Stimulated activated CD4-positive, alpha-beta T cell treated with anti-CD3 and anti-CD28 coated beads, TNF-alpha, amount 100 ng/mL, for 24 hours (primary cell): ENCODE measurements around the gene RFC3.
"Not testable (repeated sequence)": the region's sequence is repeated elsewhere in the genome, so short reads cannot be mapped to it uniquely, and the experiment has no call there.

Experiments used
- DNase-seq, 3 experiments: peaks; one replicate each; pipeline ENCODE4 v3.0.0-alpha.2; 2020; ENCODE audit warnings: low read depth in 3 of 3

Gene RFC3

DNA sequence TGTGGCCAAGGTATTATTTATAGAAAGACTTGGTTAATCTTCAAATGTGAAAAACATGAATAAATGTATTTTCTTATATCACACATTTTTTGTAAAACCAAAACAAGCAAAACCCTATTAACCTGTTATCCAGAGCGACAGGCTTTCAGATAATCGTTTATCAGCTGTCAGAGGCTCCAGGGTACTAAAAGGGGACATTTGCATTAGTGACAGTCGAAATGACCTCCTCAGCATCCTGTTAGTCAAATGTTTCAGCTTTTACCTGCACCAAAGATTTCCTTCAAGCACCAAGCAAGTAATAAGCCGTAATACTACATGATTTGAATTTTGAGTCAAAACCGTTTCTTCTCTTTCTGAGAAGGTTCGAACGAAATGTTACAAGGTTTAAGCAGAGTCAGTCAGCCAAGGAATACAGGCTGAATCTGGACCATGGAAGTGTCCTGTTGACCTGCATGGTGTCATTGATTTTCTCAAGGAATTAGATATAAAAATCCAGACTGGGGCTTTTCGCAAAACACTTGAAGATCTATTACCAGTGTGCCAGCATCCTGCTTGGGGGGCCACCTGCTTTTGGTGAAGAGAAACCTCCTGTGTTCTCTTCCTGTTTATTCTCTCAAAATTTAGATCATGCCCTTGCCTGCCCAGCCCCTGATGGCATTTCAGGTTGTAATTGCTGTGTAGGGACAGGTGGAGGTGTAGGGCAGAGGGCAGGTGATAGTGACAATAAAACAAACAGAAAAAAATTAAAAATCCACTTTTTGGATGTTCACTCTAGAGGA lies 11.3 kb upstream of the RFC3 start:
- no peak for DNase-seq

DNA sequence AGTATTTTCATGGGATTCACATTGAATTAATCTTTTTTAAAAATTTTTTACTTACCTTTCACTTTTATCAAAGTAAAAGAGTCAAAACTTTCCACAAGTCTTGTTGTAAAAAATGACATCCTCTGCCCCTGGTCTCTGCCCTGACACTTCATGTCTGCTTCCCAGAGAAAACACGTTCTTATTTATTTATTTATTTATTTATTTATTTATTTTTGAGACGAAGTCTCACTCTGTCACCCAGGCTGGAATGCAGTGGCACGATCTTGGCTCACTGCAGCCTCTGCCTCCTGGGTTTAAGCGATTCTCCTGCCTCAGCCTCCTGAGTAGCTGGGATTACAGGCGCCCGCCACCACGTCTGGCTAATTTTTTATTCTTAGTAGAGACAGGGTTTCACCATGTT lies 5.1 kb upstream of the RFC3 start:
- DNase-seq = not testable (repeated sequence)

DNA sequence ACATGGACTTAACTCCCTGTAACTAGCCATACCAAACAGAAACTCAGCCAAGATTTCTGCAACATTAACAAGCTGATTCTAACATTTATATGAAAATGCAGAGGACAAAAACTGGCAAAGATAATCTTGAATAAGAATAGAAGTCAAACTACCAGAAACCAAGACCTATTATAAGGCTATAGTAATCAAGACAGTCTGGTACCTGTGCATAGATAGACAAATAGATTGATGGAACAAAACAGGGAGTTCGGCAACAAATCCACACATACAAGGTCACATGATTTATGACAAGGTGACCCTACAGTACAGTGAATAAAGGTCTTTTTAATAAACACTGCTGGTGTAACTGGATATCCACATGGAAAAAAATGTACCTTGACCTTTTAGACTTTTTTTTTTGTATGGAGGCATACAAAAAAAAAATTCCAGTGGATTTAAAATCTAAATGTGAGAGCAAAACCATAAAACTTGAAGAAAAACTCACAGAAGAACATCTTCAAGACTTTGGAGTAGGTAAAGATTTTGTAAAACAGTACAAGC lies 2.9 kb upstream of the RFC3 start:
- DNase-seq = no peak

DNA sequence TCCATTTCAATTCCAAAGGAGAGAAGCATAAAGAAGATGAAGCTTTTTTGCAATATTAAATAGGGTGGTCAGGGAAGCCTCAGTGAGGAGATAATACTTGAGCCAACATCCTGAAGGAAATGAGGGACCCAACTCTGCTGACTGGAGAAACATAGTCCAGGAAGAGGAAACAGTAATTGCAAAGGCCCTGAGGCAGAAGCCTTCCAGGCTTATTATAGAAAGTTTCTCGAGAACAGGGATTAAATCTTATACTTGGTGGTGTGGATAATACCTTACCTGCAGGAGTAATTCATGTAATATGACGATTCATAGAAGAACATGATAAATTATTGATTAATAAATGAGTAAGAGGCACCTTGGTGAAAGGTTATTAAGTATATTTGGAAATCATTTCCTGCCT lies 1.0 kb upstream of the RFC3 start:
- no peak for DNase-seq

DNA sequence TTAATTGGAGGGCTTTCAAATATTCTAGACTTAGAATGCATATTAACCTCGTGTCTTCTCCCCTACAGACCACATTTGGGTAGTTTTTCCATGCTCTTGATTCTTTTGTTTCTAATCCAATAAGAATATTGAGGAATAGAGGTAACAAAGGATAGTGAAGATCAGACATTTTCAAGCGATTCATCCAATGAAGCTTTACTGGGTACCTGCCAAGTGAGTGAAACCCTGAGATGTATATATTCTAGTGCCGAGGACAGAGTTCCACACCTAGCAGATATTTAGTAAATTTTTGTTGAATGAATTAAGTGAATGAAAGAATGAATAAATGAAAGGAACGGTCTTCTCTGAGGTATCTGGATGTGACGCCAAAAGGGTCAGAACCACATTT lies 442 bp upstream of the RFC3 start:
- no peak for DNase-seq

DNA sequence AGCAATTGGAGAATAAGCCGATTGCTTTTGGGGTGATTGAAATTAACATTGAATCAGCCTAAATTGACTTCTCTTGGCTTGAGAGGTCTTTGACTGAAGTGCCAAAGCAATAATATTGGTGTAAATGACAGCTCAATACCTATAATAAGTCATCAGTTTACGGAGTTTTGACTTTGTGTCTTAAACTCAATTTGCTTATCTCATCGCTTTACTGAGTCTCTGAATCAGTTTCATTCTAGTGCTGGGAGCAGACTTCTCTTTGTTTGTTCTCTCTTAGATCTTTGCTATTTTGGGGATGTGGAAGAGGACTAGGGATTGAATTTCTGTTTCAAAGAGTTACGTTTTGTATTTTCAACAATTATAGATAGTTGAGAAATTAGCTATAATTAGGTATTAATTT lies 7.1 kb downstream of the RFC3 start:
- no peak for DNase-seq

DNA sequence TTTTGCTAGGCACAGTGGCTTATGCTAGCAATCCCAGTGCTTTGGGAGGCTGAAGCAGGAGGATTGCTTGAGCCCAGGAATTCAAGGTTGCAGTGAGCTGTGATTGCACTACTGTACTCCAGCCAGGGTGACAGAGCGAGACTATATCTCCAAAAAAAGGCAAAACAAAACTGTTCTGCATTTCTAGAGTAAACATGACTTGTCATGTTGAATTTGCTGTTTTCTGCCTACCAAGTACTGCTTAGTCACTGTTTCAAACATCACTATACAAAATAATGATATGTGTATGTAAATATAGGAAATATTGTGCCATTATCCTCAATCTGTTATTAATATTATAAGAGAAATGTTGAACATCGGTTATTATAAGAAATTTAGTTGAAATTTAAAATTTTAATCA lies 9.2 kb downstream of the RFC3 start:
- no peak for DNase-seq

DNA sequence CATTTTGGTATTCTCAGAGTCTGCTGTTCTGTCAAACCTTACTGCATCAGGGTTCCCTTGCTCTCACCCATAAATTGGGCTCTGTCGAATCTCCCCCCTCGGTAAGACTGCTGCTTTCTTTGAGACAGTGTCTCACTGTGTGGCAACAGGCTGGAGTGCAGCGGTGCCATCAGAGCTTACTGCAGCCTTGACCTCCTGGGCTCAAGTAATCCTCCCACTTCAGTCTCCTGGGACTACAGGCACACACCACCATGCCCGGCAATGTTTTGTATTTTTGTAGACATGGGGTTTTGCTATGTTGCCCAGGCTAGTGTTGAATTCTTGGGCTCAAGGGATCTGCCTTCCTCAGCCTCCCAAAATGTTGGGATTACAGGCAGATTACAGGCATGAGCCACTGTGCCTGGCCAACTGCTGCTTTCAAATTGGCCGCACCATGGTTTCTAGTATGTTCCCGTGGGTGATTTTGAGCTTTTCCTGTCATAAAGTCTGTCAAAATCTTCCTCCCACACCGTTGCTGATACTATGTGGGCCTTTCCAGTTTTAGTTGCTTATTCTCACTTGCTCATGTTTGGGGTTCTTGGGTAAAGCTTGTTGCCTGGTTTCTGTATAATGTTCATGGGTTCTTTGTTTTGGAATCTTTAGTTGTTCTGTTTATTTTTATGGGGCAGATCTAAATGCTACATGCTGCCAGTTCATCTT lies 10.6 kb downstream of the RFC3 start:
- DNase-seq = no peak

DNA sequence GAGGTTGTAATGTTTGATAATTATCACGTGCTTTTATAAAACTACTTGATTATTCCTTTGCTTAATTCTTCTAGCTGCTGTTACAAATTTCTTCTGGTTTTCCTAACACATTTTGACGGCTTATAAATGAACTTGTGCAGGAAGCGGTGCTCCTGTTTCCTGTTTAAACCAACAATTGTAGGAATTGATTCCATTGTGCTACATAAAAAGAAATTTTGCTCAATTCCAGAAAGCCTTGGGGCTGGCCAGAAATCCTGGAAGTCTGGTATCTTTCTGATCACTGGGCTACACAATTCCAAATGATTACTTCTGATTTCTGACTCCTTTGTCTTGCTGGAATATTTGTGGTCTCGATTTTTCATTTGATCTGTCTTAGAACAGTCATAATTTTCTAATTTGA lies 14.9 kb downstream of the RFC3 start:
- DNase-seq = no peak

DNA sequence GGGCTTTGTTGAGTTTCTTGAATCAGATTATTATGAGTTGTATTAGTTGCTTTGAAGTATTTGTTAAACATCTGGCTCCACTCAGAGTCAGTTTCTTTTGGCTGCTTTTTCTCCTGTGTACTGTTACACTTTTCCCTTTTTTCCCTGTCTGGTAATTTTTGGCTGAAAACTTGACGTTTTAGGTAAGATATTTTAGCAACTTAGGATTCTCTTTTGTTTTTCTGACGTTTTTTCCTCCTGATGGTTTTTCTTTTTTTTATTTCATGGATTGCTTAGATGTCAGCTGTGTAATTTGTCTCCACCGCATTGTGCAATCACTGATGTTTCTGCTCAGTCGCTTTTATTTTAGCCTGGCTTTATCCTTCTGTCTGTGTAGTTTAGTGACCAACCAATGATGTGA lies 20.7 kb downstream of the RFC3 start:
- no peak for DNase-seq

DNA sequence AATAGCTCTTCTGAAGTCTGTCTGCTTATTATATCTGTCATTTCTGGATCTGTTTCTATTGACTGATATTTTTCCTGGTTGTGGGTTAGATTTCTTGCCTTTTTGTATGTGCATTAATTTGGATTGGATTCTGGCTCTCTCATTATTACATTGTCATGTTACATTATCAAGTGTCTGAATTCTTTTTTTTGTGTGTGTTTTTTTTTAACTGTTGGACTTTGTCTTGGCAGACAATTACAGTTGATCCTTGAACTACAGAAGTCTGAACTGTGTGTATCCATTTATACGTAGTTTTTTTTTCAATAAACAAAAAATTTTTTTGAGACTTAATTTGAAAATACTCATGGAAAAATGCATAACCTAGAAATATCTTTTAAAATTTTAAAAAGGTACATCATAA lies 22.5 kb downstream of the RFC3 start:
- no peak for DNase-seq

DNA sequence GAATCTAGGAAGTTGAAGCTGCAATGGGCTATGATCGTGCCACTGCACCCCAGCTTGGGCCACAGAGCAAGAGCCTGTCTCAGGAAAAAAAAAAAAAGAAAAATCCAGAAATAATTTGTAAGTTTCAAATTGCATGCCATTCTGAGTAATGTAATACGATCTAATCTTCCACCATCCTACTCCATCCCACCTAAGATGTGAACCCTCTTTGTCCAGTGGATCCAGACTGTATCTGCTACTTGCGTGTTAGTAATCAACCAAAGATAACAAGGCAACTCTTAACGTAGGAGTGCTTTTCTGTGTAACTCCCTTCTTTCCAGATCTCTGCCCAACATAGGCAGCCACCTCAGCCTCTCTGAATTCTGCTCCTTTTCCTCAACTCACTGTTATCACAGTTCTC lies 24.3 kb downstream of the RFC3 start:
- no peak for DNase-seq

DNA sequence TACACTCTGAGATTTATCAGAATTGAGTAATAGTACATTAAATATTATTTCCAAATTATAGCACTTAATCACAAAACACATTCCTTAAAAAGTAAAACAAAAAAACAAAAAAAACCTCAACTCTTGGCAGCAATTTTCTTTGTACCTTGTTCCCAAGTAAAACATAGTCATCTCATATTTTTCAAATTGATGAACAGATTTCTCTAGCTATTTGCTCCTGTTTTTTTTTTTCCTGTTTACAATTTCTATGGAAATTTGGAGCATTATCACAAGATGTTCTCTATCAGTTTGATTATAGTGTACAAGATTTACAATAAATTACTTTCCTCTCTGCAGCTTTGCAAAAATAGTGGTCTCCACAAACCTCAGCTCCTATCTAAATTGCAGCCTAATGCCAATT lies 25.0 kb downstream of the RFC3 start:
- DNase-seq = no peak

DNA sequence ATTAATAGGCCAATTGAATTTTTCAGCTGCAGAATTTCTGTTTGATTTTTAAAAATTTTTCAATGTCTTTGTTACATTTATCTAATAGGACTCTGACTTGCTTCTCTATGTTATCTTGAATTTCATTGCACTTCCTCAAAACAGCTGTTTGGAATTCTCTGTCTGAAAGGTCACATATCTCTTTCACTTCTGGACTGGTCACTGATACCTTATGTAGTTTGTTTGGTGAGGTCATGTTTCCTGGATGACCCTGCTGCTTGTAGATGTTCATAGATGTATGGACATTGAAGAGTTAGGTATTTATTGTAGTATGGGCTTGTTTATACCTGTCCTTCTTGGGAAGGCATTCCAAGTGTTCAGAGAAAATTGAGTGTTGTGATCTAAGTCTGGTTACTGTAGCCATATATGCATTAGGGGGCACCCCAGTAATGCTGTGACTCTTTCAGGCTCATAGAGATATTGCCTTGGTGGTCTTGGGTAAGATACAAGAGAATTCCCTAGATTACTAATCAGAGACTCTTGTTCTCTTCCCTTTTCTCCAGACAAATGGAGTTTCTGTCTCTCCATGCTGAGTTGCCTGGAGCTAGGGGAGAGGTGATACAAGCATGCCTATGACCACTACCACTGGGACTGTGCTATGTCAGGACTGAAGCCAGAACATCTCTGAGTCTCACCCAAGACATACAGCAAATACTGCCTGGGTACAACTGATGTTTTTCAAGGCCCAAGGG lies 27.8 kb downstream of the RFC3 start:
- no peak for DNase-seq

DNA sequence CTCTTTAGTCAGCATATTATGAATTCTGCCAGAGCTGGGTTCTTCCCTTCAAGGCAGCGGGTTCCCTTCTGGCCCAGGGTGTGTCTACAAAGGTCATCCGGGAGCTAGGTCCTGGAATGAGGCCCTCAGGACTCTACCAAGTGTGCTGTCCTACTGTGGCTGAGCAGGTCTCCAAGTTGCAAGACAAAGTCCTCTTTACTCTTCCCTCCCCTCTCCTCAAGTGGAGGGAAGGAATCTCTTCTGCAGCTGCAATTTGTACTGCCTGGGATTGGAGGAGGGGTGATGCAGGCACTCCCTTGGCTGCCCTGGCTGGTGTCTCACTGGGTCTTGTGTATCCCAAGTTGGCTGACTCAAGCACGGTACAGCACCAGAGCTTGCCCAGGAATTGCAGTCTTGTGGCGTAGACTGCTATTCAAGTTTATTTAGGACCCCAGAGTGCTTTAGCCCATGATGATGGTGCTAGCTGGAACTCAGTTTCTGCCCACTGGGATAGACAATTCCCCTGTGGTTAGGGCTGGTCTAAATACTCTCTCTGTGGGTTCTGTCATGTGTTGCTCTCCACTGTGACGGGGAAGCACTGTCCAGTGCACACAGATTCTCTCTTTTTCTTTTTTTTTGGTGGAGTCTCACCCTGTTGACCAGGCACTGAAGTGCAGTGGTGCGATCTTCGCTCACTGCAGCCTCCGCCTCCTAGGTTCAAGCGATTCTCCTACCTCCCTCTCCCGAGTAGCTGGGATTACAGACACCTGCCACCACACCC lies 28.5 kb downstream of the RFC3 start:
- no peak for DNase-seq

DNA sequence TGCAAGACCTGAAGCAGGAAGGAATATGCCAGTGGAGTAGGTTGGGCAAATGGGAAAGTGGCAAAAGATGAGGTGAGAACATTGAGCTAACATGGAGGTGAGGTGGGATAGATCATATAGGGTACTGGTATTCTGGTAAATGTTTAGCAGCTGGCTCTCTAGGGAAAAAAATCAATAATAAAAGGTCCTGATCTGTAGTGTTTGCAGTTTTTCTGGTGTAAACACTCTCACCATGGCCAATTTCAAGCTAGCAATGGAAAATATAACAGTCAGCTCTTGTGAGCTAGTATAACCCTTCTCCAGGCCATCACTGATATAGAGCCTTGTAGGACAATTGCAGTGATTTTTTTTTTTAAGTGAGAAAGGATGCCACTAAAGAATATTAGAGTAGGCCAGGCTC lies 31.3 kb downstream of the RFC3 start:
- DNase-seq = no peak

DNA sequence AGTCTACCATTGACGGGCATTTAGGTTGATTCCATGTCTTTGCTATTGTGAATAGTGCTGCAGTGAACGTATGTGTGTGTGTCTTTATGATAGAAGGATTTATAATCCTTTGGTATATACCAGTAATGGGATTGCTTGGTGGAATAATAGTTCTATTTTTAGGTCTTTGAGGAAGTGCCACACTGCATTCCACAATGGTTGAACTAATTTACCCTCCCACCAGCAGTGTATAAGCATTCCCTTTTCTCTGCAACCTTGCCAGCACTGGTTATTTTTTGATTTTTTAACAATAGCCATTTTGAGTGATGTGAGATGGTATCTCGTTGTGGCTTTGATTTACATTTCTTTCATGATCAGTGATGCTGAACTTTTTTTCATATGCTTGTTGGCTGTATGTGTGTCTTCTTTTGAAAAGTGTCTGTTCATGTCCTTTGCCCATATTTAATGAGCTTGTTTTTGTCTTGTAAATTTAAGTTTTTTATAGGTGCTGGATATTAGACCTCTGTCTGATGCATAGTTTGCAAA lies 37.5 kb downstream of the RFC3 start:
- DNase-seq = no peak

DNA sequence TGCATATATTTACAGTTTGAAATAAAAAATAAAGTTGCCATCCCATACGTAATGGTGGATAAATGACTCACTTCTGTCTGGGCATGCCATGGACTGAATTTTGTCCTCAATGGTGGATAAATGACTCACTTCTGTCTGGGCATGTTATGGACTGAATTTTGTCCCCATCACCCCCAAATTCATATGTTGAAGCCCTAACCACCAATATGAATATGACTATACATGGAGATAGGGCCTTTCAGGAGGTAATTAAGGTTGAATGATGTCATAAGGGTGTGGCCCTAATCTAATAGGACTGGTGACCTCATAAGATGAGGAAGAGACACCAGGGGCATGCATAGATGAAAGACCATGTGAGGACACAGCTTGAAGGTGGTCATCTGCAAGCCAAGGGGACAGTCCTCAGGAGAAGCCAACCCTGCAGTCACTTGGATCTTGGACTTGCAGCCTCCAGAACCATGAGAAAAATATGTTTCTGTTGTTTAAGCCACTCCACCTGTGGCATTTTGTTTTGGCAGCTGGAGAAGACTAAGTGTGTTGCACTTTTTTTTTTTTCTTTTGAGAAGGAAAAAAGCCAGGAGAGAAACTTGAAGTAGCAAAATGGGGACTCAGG lies 41.8 kb downstream of the RFC3 start:
- DNase-seq = no peak

DNA sequence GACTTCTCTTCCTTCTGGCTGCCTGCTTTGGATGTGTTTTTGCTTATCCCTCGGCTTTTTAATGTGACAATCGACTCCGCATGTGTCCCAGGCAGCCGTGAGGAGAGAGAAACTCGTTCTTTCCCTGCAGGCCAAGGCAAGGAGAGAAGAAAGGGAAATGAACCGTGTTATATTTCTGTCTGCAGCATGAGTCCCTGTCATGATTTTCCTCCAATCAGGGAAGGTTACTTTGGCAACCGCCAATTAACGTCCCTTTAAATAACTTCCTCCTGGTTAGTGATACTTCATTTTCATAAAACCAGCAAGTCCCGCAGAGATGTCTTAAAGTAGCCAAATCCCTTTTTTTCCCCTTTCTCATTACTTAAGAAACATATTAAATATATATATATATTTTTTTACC lies 42.6 kb downstream of the RFC3 start:
- DNase-seq = no peak

DNA sequence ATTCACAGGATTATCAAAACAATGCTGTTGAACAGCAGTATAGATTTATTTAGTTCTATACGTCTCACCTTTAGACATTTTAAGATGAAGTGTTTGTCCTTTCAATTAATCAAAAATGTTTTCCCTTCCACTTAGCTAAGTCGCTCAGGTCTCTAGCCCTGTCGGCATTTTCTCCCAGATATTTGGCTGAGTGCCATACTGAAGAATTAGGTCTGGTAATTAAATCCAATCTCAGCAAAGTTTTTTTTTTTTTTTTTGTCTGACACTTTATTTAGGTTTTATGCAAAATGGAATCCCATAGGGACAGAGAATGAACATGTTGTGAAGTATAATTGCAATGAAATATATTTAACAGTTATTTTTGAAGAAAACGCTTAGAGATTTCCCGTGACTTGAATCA lies 44.1 kb downstream of the RFC3 start:
- DNase-seq = no peak

DNA sequence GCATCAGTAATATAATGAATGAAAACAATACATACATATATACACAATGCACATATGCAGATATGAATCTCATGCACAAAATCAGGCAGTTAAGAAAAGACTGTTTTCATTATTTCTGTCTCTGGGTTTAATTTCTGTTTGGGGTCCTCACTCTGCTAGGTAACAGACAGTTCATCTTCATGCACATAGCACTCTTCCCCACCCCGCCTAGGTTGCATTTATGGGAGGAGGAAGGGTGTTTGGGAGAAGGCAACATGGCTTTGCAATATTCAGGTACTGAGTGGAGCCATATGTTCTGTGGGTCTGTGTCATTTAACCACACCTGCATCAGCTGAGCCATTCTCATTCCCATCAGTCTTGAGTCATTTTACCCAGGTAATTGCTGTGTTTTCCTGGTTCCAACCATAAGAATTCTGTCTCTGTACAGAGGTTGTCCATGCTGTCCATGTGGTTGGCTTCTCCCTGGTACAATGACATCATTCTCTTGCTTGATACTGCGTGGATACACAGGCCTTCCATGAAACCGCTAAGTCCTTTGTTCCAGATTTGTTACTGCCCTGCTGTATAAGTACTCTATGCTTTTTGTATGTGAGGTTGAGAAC lies 45.3 kb downstream of the RFC3 start:
- no peak for DNase-seq
